Measurements from ENCODE around the gene DNAH5.

DNAH5 gene

DNA sequence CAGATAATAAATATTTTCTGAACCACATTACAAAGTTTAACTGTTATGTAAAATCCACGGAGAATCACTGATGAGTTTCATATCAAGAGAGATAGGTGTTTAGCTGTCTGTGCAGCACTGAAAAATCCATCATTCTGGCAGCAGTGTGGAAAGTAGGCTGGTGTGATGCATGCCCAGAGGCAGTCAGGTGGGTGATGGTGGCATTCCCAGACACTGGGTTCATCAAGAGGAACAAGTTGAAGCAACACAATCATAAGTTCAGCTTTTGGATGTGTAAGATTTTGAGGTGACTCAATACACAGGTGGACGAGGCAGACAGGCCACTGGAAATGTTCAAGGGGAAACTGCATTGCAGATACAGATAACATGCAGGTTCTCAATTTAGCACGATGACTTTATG is 11.9 kb downstream of the DNAH5 start:
- H3K4me2 ChIP-seq (ENCODE audit: low read length), result no peak overlapping the region
- H3K9ac ChIP-seq (ENCODE audit: low read length), result no peak overlapping the region
- no peaks in the 10 kb centered on the region for H3K9me3 ChIP-seq (ENCODE audit: low read length)
- no peaks in the 10 kb centered on the region for H3K79me2 ChIP-seq (ENCODE audit: insufficient read depth, low read length)
- H3K9me2 ChIP-seq (ENCODE audit: low read depth, low read length), result no peaks in the 10 kb centered on the region
- no peaks in the 10 kb centered on the region for H3K27me3 ChIP-seq (ENCODE audit: insufficient read depth, low read length)
- TF ChIP-seq EZH2 (IDR thresholded peaks at IDR 0.05; ENCODE audit: borderline replicate concordance, low read length), result no peak
- TF ChIP-seq, protein P1, sequence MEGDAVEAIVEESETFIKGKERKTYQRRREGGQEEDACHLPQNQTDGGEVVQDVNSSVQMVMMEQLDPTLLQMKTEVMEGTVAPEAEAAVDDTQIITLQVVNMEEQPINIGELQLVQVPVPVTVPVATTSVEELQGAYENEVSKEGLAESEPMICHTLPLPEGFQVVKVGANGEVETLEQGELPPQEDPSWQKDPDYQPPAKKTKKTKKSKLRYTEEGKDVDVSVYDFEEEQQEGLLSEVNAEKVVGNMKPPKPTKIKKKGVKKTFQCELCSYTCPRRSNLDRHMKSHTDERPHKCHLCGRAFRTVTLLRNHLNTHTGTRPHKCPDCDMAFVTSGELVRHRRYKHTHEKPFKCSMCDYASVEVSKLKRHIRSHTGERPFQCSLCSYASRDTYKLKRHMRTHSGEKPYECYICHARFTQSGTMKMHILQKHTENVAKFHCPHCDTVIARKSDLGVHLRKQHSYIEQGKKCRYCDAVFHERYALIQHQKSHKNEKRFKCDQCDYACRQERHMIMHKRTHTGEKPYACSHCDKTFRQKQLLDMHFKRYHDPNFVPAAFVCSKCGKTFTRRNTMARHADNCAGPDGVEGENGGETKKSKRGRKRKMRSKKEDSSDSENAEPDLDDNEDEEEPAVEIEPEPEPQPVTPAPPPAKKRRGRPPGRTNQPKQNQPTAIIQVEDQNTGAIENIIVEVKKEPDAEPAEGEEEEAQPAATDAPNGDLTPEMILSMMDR (IDR thresholded peaks at IDR 0.05; ENCODE audit: low read length), result no peak
- no peaks in the 10 kb centered on the region for H4K20me1 ChIP-seq (ENCODE audit: insufficient read depth, low read length)
- no peaks in the 10 kb centered on the region for H3K36me3 ChIP-seq (ENCODE audit: insufficient read depth, low read length)
- H2AFZ ChIP-seq (ENCODE audit: low read length), result no peak overlapping the region
- no peak overlapping the region for H3K4me3 ChIP-seq (ENCODE audit: low read depth, low read length, poor library complexity, severe bottlenecking)
- H3K4me1 ChIP-seq (ENCODE audit: insufficient read depth, low read length, severe bottlenecking), result no peaks in the 10 kb centered on the region
- no peaks in the 10 kb centered on the region for H3F3A ChIP-seq (ENCODE audit: insufficient read depth, low read length)
- H3K27ac ChIP-seq (ENCODE audit: low read depth, low read length, poor library complexity, severe bottlenecking), result no peak overlapping the region

DNA sequence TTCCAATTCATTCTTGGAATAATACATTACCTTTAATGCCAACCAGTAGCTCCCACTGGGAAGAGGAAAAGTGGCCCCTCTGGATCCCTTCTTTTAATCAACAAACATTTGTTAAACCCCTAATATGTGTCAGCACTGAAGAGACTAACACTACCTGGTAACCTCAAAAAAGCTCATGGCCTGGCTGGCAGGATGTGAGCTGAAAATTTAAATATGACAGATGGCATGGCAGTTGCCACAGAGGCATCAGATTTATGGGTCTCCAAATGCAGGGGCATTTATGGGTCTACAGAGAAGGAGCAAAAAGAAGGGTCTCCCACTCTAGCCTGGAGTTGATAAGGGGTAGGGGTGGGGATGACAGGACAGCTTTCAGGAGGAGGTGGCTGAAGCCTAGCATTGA is 12.5 kb downstream of the DNAH5 start:
- H3F3A ChIP-seq (ENCODE audit: insufficient read depth, low read length), result no peaks in the 10 kb centered on the region
- no peak overlapping the region for H2AFZ ChIP-seq (ENCODE audit: low read length)
- no peaks in the 10 kb centered on the region for H3K27me3 ChIP-seq (ENCODE audit: insufficient read depth, low read length)
- H3K4me2 ChIP-seq (ENCODE audit: low read length), result no peak overlapping the region
- H3K4me3 ChIP-seq (ENCODE audit: low read depth, low read length, poor library complexity, severe bottlenecking), result no peak overlapping the region
- no peaks in the 10 kb centered on the region for H3K9me3 ChIP-seq (ENCODE audit: low read length)
- no peaks in the 10 kb centered on the region for H4K20me1 ChIP-seq (ENCODE audit: insufficient read depth, low read length)
- H3K9me2 ChIP-seq (ENCODE audit: low read depth, low read length), result no peaks in the 10 kb centered on the region
- no peak overlapping the region for H3K27ac ChIP-seq (ENCODE audit: low read depth, low read length, poor library complexity, severe bottlenecking)
- H3K79me2 ChIP-seq (ENCODE audit: insufficient read depth, low read length), result no peaks in the 10 kb centered on the region
- TF ChIP-seq, protein P1 (IDR thresholded peaks at IDR 0.05; ENCODE audit: low read length), result no peak
- no peaks in the 10 kb centered on the region for H3K4me1 ChIP-seq (ENCODE audit: insufficient read depth, low read length, severe bottlenecking)
- no peaks in the 10 kb centered on the region for H3K36me3 ChIP-seq (ENCODE audit: insufficient read depth, low read length)
- no peak overlapping the region for H3K9ac ChIP-seq (ENCODE audit: low read length)

DNA sequence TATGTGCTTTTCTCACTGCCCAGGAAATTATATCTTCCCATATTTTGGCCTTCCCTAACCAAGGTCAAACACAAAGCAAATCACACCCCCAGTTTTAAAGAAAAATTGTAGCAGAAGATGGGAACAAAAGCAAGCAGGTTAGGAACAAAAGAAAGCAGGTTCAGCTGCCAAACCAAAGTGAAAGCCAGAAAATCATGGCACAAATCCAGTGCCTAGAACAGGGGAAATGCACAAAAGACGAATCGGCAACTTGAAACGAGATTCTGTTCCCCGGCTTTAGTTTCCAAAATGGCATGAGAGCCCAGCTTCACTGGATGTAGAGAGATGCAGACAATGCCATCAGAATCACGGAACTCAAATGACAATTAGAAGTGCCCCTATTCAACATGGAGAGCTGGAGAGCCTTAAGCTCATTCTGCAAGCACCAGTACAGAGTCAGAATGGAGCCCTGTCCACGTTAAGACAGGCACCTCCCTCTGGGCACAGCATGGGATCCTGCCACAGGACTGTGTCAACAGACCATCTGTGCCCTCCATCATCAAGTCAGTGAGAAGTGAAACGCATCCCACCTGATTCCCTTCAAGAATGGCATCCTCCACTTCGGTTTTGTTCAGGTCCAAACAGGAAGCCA is 13.8 kb downstream of the DNAH5 start:
- Histone ChIP-seq H3K4me3 (ENCODE audit: low read depth, low read length, poor library complexity, severe bottlenecking) (no peak overlapping the region), H3K27me3 (ENCODE audit: insufficient read depth, low read length) (no peaks in the 10 kb centered on the region), H2AFZ (ENCODE audit: low read length) (no peak overlapping the region), H3F3A (ENCODE audit: insufficient read depth, low read length) (no peaks in the 10 kb centered on the region), H3K4me1 (ENCODE audit: insufficient read depth, low read length, severe bottlenecking) (no peaks in the 10 kb centered on the region), H3K9ac (ENCODE audit: low read length) (no peak overlapping the region), H3K9me2 (ENCODE audit: low read depth, low read length) (no peaks in the 10 kb centered on the region), H3K36me3 (ENCODE audit: insufficient read depth, low read length) (no peaks in the 10 kb centered on the region), H4K20me1 (ENCODE audit: insufficient read depth, low read length) (no peaks in the 10 kb centered on the region), H3K27ac (ENCODE audit: low read depth, low read length, poor library complexity, severe bottlenecking) (no peak overlapping the region), H3K4me2 (ENCODE audit: low read length) (no peak overlapping the region), H3K9me3 (ENCODE audit: low read length) (no peaks in the 10 kb centered on the region), H3K79me2 (ENCODE audit: insufficient read depth, low read length) (no peaks in the 10 kb centered on the region)
- TF ChIP-seq, protein P1 (IDR thresholded peaks at IDR 0.05; ENCODE audit: low read length), result no peak
- TF ChIP-seq EZH2 (IDR thresholded peaks at IDR 0.05; ENCODE audit: borderline replicate concordance, low read length), result no peak
